BE2C (cell line): Measurements from ENCODE around the gene SMURF1.
A peak's percentile ranks its signal among the peaks of the same experiment; 100 is the strongest.

Source experiments
- DNase-seq: peaks from one replicate; pipeline ENCODE4 v3.0.0-alpha.2; 2020
- H3K27me3 ChIP-seq: fragments of 250-450 bp; sonication (Bioruptor Pico); 2 replicates; pipeline ENCODE4 v1.5.1; 2020; ENCODE audit warnings: mild to moderate bottlenecking
- H3K36me3 ChIP-seq: fragments of 250-450 bp; sonication (Bioruptor Pico); 2 replicates; pipeline ENCODE4 v1.5.1; 2020; ENCODE audit warnings: mild to moderate bottlenecking
- H3K4me1 ChIP-seq: fragments of 250-450 bp; sonication (Bioruptor Pico); 2 replicates; pipeline ENCODE4 v1.5.1; 2020
- H3K4me3 ChIP-seq: 2 replicates; pipeline ENCODE4 v1.5.1; 2011; ENCODE audit warnings: low read depth, low read length
- H3K9me3 ChIP-seq: fragments of 250-450 bp; sonication (Bioruptor Pico); 2 replicates; pipeline ENCODE4 v1.5.1; 2020
- TF ChIP-seq, protein P1 (sequence below): IDR thresholded peaks from 2 replicates; pipeline ENCODE4 v1.5.1; 2012; ENCODE audit warnings: mild to moderate bottlenecking, low read depth, low read length

SMURF1 gene

GRCh38 chr7:99112979-99113378 is 30.9 kb downstream of the SMURF1 start:
- Histone ChIP-seq H3K27me3 (no peaks in the 10 kb centered on the region), H3K4me3 (no peak overlapping the region), H3K36me3 (no peaks in the 10 kb centered on the region), H3K9me3 (no peaks in the 10 kb centered on the region), H3K4me1 (no peaks in the 10 kb centered on the region)
- TF ChIP-seq, protein P1, sequence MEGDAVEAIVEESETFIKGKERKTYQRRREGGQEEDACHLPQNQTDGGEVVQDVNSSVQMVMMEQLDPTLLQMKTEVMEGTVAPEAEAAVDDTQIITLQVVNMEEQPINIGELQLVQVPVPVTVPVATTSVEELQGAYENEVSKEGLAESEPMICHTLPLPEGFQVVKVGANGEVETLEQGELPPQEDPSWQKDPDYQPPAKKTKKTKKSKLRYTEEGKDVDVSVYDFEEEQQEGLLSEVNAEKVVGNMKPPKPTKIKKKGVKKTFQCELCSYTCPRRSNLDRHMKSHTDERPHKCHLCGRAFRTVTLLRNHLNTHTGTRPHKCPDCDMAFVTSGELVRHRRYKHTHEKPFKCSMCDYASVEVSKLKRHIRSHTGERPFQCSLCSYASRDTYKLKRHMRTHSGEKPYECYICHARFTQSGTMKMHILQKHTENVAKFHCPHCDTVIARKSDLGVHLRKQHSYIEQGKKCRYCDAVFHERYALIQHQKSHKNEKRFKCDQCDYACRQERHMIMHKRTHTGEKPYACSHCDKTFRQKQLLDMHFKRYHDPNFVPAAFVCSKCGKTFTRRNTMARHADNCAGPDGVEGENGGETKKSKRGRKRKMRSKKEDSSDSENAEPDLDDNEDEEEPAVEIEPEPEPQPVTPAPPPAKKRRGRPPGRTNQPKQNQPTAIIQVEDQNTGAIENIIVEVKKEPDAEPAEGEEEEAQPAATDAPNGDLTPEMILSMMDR, result no peak
- DNase-seq, result no peak

GRCh38 chr7:99112097-99112496 is 31.8 kb downstream of the SMURF1 start:
- Histone ChIP-seq H3K4me1 (no peaks in the 10 kb centered on the region), H3K9me3 (no peaks in the 10 kb centered on the region), H3K36me3 (no peaks in the 10 kb centered on the region), H3K27me3 (no peaks in the 10 kb centered on the region), H3K4me3 (no peak overlapping the region)
- no peak for DNase-seq
- TF ChIP-seq, protein P1, result no peak

DNA sequence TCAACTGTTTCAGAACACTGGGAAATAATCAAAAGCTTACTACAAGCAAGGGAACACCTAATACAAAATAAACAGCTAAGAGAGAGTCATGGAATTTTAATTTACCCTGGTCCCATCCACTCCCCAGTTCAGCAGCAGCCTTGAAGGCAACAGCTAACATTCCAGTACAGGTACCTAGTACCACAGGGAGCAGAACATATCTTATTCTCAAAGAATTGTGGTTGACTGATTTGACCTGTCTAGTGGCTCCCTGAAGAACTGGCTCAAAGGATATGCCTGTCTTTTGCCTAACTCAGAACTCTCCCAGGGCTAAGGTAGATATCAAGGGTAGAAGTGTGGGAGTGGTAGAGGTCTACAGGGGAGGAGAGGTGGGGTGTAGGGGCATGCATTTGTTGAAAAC is 32.3 kb downstream of the SMURF1 start:
- no peaks in the 10 kb centered on the region for H3K36me3 ChIP-seq
- H3K27me3 ChIP-seq, result no peaks in the 10 kb centered on the region
- no peaks in the 10 kb centered on the region for H3K4me1 ChIP-seq
- no peak overlapping the region for H3K4me3 ChIP-seq
- no peak for DNase-seq
- TF ChIP-seq, protein P1, result no peak
- no peaks in the 10 kb centered on the region for H3K9me3 ChIP-seq

GRCh38 chr7:99109108-99110051 is 34.5 kb downstream of the SMURF1 start:
- no peak overlapping the region for H3K4me3 ChIP-seq

GRCh38 chr7:99108613-99109012 is 35.3 kb downstream of the SMURF1 start:
- Histone ChIP-seq H3K36me3 (no peaks in the 10 kb centered on the region), H3K4me3 (no peak overlapping the region), H3K27me3 (no peaks in the 10 kb centered on the region), H3K4me1 (no peaks in the 10 kb centered on the region), H3K9me3 (no peaks in the 10 kb centered on the region)
- no peak for DNase-seq
- TF ChIP-seq, protein P1, result no peak

More at GRCh38 chr7:99109108-99110051, 34.5 kb downstream of the SMURF1 start:
- TF ChIP-seq, protein P1, result no peak
- no peaks in the 10 kb centered on the region for H3K27me3 ChIP-seq
- peak; percentile 37 for DNase-seq
- no peaks in the 10 kb centered on the region for H3K36me3 ChIP-seq
- H3K9me3 ChIP-seq, result no peaks in the 10 kb centered on the region
- H3K4me1 ChIP-seq, result no peaks in the 10 kb centered on the region

DNA sequence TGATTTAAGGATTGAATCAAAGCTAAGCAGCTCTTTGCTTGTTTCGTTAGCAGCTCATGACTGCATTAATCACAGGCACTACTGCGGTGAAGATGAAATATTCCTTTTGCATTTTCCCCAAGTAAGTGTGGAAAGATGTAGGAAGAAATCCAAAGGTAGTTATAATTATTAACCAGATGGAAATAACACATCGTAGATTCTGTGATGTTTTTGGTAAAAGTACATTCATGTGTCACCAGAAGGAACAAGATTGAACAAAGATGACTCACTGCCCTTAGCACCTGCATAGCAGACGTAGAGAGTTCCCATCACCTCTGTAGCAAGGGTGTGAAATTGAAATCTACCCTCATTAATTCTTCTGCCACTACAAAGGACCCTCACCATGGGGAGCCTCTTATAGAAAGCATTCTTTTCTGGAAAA is 37.1 kb downstream of the SMURF1 start:
- Histone ChIP-seq H3K4me3 (no peak overlapping the region), H3K4me1 (no peaks in the 10 kb centered on the region), H3K27me3 (no peaks in the 10 kb centered on the region), H3K36me3 (no peaks in the 10 kb centered on the region), H3K9me3 (no peaks in the 10 kb centered on the region)
- TF ChIP-seq, protein P1, result no peak
- DNase-seq, result no peak
